Epithelial cell of proximal tubule (primary cell): ENCODE results near the gene SLC7A1. TPM values are rescaled to one million over a fixed set of nuclear protein-coding genes. Genes with fewer than 3 reads are reported as not detected.

Experiments
- DNase-seq: peaks from one replicate; pipeline ENCODE4 v3.0.0-alpha.2; 2011; ENCODE audit warnings: low read depth
- H3K4me3 ChIP-seq: 2 replicates; pipeline ENCODE4 v1.5.1; 2011; ENCODE audit warnings: low read depth, mild to moderate bottlenecking, low read length
- CTCF ChIP-seq: conservative IDR thresholded peaks from 2 replicates; pipeline ENCODE4 v1.5.1; 2012; ENCODE audit warnings: low read depth, mild to moderate bottlenecking, low read length
- total RNA-seq: library from RNA; depleted of rRNA; stranded (reverse); fragments of >200 nt; gene quantifications from 2 replicates; pipeline ENCODE4 v1.2.3, GENCODE V29; 2015

The SLC7A1 gene
- total RNA-seq, 1 donor from 2014 or later, result 48.5 TPM

- no peak for TF ChIP-seq CTCF
- no peak overlapping the region for H3K4me3 ChIP-seq
- DNase-seq, result no peak
Measured at GRCh38 chr13:29613101-29613500, 17.6 kb upstream of the SLC7A1 start.

GRCh38 chr13:29607465-29607864 lies 12.0 kb upstream of the SLC7A1 start:
- H3K4me3 ChIP-seq, result no peak overlapping the region
- no peak for DNase-seq
- TF ChIP-seq CTCF, result no peak

GRCh38 chr13:29605860-29606526 lies 10.5 kb upstream of the SLC7A1 start:
- no peak overlapping the region for H3K4me3 ChIP-seq
- TF ChIP-seq CTCF, result no peak

GRCh38 chr13:29598321-29598720 lies 2.8 kb upstream of the SLC7A1 start:
- TF ChIP-seq CTCF, result no peak
- no peak overlapping the region for H3K4me3 ChIP-seq
- DNase-seq, result no peak

More at GRCh38 chr13:29605860-29606526, 10.5 kb upstream of the SLC7A1 start:
- DNase-seq, result no peak

- no peak for TF ChIP-seq CTCF
- no peak overlapping the region for H3K4me3 ChIP-seq
- DNase-seq, result no peak
Measured at GRCh38 chr13:29597706-29598105, 2.2 kb upstream of the SLC7A1 start.

GRCh38 chr13:29597246-29597645 lies 1.8 kb upstream of the SLC7A1 start:
- DNase-seq, result no peak
- no peak overlapping the region for H3K4me3 ChIP-seq
- TF ChIP-seq CTCF, result no peak

- H3K4me3 ChIP-seq, result peak overlapping the region; percentile 69
- DNase-seq, result no peak
- no peak for TF ChIP-seq CTCF
Measured at GRCh38 chr13:29596064-29596418, 553 bp upstream of the SLC7A1 start.
